ENCODE measurements around the gene TSTD1. TPM values are rescaled to one million over a fixed set of nuclear protein-coding genes. Genes with fewer than 3 reads are reported as not detected.

The TSTD1 gene
- total and polyA plus RNA-seq, 2 of the 8 experiments (the other 6 are each of a cell fraction or from before 2014, with no cell fraction given) = 60.9 to 314 TPM

DNA sequence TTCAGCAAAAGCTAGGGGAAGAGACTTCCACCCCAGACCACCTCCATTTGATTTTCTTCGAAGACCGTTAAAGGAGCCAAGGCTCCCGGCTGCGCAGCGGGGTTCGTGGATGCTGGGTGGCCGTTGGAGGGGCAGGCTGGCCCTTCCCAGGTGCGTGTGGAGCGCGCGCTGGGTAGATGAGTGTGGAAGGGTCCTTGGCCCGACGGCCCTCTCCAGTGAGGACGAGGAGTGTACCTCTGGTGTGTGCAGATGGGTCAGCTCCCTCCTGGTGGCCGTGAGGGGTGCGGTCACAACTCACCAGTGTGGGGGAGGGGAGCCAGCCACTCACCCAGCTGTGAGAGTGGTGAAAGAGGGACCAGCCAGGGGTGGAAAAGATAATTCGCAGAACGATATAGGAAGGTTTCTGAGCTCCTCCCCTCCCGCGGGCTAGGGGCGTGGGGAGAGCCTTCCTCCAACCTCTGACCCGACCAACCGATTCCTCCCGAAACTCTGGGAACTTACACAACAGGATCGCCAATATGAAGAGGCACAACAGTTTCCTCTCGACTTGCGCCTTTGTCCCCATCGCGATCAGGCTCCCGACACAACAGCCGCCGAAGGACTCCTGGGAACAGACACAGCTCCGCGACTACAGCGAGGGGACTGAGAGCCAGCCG lies 18.1 kb downstream of the TSTD1 start, which contains the start of gene F11R:
TSS of gene F11R (minus strand) at position 644 of the 656 bp plus-strand sequence. CDS start at position 565, 79 bp downstream.
- Histone ChIP-seq H4K8ac (ENCODE audit: extremely low read depth, insufficient read depth, low read length) (peak within 1 kb of the TSS; percentile 99), H2BK15ac (ENCODE audit: low read length) (peak within 1 kb of the TSS; percentile 84; the same call in 1 of the 2 replicates), H2BK12ac (ENCODE audit: low read depth, low read length) (peak within 1 kb of the TSS; percentile 98; the same call in 1 of the 2 replicates), H2AK5ac (ENCODE audit: low read depth, low read length) (peak within 1 kb of the TSS; percentile 17; the same call in 1 of the 2 replicates), H4K91ac (replicated peaks; ENCODE audit: insufficient read length, low read length) (peak within 1 kb of the TSS; percentile 93), H3K56ac (replicated peaks; ENCODE audit: insufficient read length, low read depth, low read length) (peak within 1 kb of the TSS; percentile 80), H3K36me3 (ENCODE audit: control insufficient read depth in 2 of 4, insufficient read depth in 4 of 4, low read length in 3 of 4) (no peaks in the 10 kb centered on the region; a peak in 1 of 8 replicates), H3K23ac (ENCODE audit: insufficient read length) (no peak within 1 kb of the TSS), H3K79me2 (ENCODE audit: control insufficient read depth in 1 of 2, insufficient read depth in 2 of 2, low read length in 2 of 2) (peaks cover 22 to 50% of the 10 kb centered on the region in 2 experiments), H3K27me3 (replicated peaks in 1 of 4; ENCODE audit: control insufficient read depth in 3 of 4, extremely low read depth in 1 of 4, insufficient read depth in 3 of 4, low read length in 3 of 4) (no peaks in the 10 kb centered on the region), H3K9ac (replicated peaks in 1 of 4; ENCODE audit: extremely low read depth in 1 of 4, low read depth in 3 of 4, low read length in 3 of 4) (peak within 1 kb of the TSS; percentile 80 to 95 (median 93)), H2BK20ac (ENCODE audit: low read length) (0 out of 2 replicates have a peak within 1 kb of the TSS, but pooled peaks have one; percentile 6), H3K4me3 (ENCODE audit: extremely low read depth in 1 of 4, insufficient read depth in 2 of 4, low read depth in 3 of 4, low read length in 4 of 4) (peak within 1 kb of the TSS; percentile 79 to 97 (median 95)), H2BK120ac (replicated peaks; ENCODE audit: low read depth, low read length) (peak within 1 kb of the TSS; percentile 69), H3K4ac (replicated peaks; ENCODE audit: insufficient read length, low read depth, low read length) (peak within 1 kb of the TSS; percentile 55), H3K4me1 (replicated peaks in 1 of 4; ENCODE audit: control insufficient read depth in 3 of 4, insufficient read depth in 4 of 4, low read length in 3 of 4) (peaks cover 7 to 17% (median 13%) of the 10 kb centered on the region in 4 experiments), H3K18ac (ENCODE audit: extremely low read depth, low read length) (peak within 1 kb of the TSS; percentile 92; the same call in 1 of the 2 replicates), H3K23me2 (ENCODE audit: low read depth, low read length) (peaks cover 11% of the 10 kb centered on the region), H2AFZ (ENCODE audit: low read length) (no peak within 1 kb of the TSS), H3K9me3 (ENCODE audit: insufficient read depth in 2 of 2, low read depth in 1 of 2, low read length in 1 of 2) (no peaks in the 10 kb centered on the region), H3K27ac (ENCODE audit: low read depth, low read length) (peak within 1 kb of the TSS; percentile 93), H3K79me1 (ENCODE audit: low read depth, low read length) (peaks cover 10% of the 10 kb centered on the region), H4K20me1 (replicated peaks in 1 of 2; ENCODE audit: control insufficient read depth in 1 of 2, insufficient read depth in 2 of 2, low read length in 2 of 2) (peaks cover 6 to 13% of the 10 kb centered on the region in 2 experiments), H2BK5ac (ENCODE audit: low read depth, low read length) (peak within 1 kb of the TSS; percentile 98), H4K5ac (ENCODE audit: insufficient read length, low read depth, low read length) (peak within 1 kb of the TSS; percentile 79), H3K14ac (ENCODE audit: insufficient read length) (no peak within 1 kb of the TSS), H3K4me2 (ENCODE audit: insufficient read depth in 1 of 2, low read depth in 2 of 2, low read length in 2 of 2) (peak within 1 kb of the TSS; percentile 80 to 92)
- WGBS, 2 experiments (ENCODE audit: extremely low coverage in 1 of 2, insufficient coverage in 1 of 2, insufficient read length in 1 of 2, insufficient replicate concordance in 2 of 2, low coverage in 1 of 2, low lambda C conversion rate in 2 of 2, missing lambda C conversion rate in 1 of 2) = 1% methylated on average over 31 of the region's 36 CpGs; no CpG with 5 or more reads in 1 of the 2 experiments
- POLR2A ChIA-PET (ENCODE audit: partially characterized antibody) = interaction anchor here (0.7 to 3.9 kb wide), 26 partner anchors 9 to 374 kb away, joined by 3 to 50 read pairs (median 6); partner anchors contain the start of genes B4GALT3, DEDD, KLHDC9 and SLAMF1
- DNase-seq (ENCODE audit: low read depth in 1 of 2, low spot score in 2 of 2) (peak in 1 of 2 experiments; percentile 79), FAIRE-seq (no peak)
- CTCF ChIA-PET (ENCODE audit: partially characterized antibody) = interaction anchor here (0.6 to 3.5 kb wide), 18 partner anchors 10 to 208 kb away, joined by 3 to 26 read pairs (median 4); partner anchors contain the start of genes KLHDC9 and USF1
- TF ChIP-seq PHF8 (conservative IDR thresholded peaks at IDR 0.05; ENCODE audit: low read depth, low read length) (peak; percentile 68; the same call in 1 of the 2 replicates), HDAC6 (IDR thresholded peaks at IDR 0.05; ENCODE audit: low read depth, low read length) (no peak), JUN (IDR thresholded peaks at IDR 0.05; ENCODE audit: low read depth, low read length) (no peak), SIX5 (IDR thresholded peaks at IDR 0.05; ENCODE audit: low read depth, low read length) (no peak), CHD1 (IDR thresholded peaks at IDR 0.05; ENCODE audit: low read depth, low read length) (no peak), RNF2 (IDR thresholded peaks at IDR 0.05; ENCODE audit: borderline replicate concordance, low read depth, low read length, missing control alignments, poor library complexity, severe bottlenecking) (no peak), POLR2AphosphoS5 (IDR thresholded peaks at IDR 0.05; ENCODE audit: low read depth, low read length) (peak; percentile 59), EGR1 (IDR thresholded peaks at IDR 0.05; ENCODE audit: borderline replicate concordance, low read depth, low read length) (no peak), GTF2F1 (IDR thresholded peaks at IDR 0.05; ENCODE audit: borderline replicate concordance, low read depth, low read length) (no peak), TAF1 (IDR thresholded peaks at IDR 0.05; ENCODE audit: low read depth, low read length) (peak; percentile 79)
- TF ChIP-seq, protein P1, sequence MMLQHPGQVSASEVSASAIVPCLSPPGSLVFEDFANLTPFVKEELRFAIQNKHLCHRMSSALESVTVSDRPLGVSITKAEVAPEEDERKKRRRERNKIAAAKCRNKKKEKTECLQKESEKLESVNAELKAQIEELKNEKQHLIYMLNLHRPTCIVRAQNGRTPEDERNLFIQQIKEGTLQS (IDR thresholded peaks at IDR 0.05; ENCODE audit: insufficient read depth, low read depth, low read length) = no peak

Measured in H1 (cell line).